Activated CD8-positive, alpha-beta memory T cell treated with anti-CD3 and anti-CD28 coated beads for 24 hours (primary cell): ENCODE results near the gene ITGAL.

Experiments
- DNase-seq: peaks from one replicate; pipeline ENCODE4 v3.0.0-alpha.2; 2020

ITGAL gene

GRCh38 chr16:30548416-30549253 lies 76.1 kb downstream of the ITGAL start:
- DNase-seq, result no peak

DNA sequence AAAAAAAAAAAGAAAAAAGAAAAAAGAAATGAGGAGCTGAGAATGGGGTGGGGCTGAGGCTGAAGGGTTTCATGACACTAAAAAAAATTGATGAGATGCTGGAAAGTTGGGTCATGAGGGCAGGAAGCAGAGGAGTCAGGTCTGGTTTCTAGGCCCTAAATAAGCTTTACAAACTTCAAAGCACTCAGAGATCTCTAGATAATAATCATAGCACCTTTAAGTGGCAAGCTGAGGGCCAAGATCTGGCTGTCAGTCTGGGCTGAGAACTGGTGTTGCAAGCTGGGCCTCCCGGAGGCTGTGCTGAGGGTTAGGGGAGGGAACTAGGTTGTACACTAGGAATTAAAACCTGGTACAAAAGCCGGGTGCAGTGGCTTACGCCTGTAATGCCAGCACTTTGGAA lies 79.2 kb downstream of the ITGAL start:
- DNase-seq, result peak; percentile 80

GRCh38 chr16:30552956-30553355 lies 80.4 kb downstream of the ITGAL start:
- DNase-seq, result no peak

- no peak for DNase-seq
Observed at GRCh38 chr16:30553393-30553899, 80.9 kb downstream of the ITGAL start.

DNA sequence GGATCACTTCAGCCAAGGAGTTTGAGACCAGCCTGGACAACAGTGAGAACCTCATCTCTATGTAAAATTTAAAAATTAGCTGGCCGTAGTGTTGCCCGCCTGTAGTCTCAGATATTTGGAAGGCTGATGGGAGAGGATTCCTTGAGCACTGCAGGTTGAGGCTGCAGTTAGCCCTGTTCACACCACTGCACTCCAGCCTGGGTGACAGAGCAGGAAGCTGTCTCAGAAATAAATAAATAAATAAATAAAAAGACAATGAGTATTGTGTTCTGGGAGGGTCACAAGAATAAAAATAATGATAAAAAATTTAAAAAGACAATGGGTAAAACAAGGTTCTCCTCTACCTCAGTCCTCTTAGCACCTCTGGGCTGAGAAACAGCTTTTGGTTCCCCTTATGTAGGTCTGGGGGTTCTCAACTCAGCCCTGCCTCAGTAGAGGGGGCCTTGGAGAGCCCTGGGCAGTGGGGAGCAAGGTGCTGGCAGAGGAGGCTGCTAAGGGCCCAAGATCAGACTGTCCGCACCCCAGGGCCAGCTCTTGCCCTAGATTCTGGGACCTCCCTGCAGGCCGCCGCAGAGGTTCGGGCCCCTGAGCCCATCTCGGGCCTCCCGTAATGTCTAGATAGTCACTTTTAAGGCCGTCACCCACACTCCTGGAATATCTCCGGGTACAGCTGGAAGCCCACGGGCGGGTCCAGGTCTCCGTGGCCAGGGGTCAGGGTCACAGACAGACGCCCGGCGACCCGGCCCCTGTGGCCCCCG lies 82.2 kb downstream of the ITGAL start:
- no peak for DNase-seq

DNA sequence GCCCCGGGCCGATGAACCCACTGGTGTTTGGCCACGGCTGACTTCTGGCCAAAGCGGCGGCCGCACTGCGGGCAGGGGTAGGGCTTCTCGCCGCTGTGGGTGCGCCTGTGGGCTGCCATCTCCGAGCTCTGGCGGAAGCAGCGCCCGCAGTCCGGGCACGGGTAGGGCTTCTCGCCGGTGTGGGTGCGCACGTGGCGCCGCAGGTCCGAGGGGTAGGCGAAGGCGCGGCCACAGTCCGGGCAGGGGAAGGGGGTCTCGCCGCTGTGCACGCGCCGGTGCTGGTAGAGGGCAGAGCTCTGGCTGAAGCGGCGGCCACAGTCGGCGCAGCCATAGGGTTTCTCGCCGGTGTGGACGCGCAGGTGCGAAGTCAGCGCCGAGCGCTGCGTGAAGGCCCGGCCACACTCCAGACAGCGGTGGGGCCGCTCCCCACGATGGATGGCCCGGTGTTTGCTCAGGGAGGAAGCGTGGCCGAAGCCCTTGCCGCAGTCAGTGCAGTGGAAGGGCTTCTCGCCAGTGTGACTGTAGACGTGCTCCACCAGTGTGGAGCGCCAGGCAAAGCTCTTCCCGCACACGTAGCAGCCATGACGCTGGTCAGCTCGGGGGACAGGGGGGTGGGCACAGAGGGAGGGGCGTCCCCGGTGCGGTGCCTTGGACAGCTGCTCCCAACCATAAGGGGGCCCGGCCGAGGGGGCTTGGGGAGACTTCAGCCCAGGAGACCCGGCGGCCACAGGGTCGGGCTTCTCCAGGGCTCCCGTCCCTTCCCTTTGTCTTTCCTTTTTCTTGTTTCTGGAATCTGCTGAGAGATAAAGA lies 83.0 kb downstream of the ITGAL start:
- no peak for DNase-seq

DNA sequence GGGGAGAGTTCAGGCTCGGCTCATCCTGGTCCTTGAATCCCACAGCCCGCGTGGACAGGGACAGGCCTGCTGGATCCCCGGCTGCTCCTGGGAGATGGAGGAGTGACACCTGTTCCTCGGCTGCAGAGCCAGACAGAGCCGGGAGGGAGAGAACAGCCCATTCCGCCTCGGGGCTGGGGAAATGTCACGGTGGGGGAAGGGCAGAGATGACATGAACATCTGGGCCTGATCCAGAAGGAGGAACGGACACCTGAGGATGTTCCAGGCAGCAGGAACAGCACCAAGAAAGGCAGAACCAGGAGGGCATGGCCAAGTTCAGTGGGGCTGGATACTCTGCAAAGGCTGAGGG lies 83.6 kb downstream of the ITGAL start:
- no peak for DNase-seq

GRCh38 chr16:30557707-30557956 lies 85.1 kb downstream of the ITGAL start:
- no peak for DNase-seq

GRCh38 chr16:30557957-30558788 lies 85.6 kb downstream of the ITGAL start, which contains the start of gene ZNF764:
Gene ZNF764, minus strand, starts transcription at chr16:30558374. Its CDS starts 192 bp downstream, at chr16:30558182.
- DNase-seq, result peak; percentile 97

DNA sequence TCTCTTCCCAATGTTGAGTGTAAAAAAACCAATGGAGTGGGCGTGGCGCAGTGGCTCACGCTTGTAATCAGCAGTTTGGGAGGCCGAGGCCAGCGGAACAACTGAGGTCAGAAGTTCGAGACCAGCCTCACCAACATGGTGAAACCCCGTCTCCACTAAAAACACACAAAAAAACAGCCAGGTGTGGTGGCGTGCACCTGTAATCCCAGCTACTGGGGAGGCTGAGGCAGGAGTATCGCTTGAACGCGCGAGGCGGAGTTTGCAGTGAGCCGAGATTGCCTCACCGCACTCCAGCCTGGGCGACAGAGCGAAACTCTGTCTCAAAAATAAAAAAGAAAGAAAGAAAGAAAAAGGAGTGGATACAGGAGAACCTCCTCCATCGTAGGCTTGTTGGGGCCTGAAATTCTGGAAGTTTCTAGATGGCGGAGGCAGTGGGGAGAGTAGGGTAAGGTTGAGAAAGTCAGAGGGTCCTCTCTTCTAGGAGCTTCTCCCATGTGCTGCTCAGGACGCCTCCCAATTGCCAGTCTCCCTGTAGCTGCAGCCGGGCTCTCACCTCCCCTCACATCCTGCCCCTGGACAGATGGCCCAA lies 86.3 kb downstream of the ITGAL start:
- DNase-seq, result no peak

DNA sequence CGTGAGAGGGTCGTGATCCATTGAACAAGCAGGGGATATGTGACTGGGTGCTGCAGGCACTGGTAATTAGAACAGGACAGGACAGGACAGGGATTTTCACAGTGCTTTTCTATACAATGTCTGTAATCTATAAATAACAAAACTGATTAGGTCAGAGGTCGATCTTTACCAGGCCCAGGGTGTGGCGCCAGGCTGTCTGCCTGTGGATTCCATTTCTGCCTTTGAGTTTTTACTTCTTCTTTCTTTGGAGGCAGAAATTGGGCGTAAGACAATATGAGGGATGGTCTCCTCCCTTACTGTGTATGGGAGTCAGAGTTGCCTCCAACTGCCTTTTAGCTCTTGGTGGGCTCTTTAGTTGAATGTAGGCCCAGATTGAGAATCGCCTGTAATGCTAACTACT lies 87.1 kb downstream of the ITGAL start:
- DNase-seq, result no peak

DNA sequence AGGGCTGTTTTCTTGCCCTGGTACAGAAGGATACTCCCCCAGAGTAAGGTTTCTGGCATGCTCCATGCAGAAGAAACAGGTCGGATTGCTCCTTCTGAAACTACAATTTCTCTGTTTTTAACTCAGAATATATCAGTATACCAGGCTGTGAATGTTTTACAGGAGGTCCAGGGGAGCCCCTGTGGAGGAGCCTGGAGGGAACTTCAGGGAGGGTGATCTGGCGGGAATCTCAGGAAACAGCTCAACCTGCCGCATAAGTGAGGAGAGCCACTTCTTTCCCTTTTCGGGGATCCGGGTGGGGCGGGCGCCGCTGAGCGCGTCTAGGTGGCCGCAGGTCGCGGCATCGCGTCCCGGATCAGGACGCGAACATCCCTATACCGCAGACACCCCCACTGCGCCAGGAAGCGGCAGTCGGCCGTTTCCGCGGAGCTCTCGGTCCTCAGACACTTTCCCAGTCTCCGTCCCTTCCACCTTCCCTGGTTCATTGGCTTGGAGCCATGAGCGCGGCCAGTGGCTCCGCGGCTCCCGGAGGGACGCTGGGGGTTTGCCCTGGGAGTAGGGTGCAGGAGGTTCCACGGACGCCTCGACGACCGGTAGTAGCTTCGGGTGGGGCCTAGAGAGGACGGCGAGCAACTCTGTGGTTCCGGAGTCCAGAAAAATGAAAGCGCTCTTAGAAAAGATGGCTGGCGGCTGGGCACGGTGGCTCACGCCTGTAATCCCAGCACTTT lies 88.7 kb downstream of the ITGAL start:
- DNase-seq, result peak; percentile 71

- DNase-seq, result no peak
Observed at GRCh38 chr16:30562021-30562420, 89.5 kb downstream of the ITGAL start.

GRCh38 chr16:30565526-30565925 lies 93.0 kb downstream of the ITGAL start:
- no peak for DNase-seq

- no peak for DNase-seq
Observed at GRCh38 chr16:30565984-30566383, 93.4 kb downstream of the ITGAL start.

DNA sequence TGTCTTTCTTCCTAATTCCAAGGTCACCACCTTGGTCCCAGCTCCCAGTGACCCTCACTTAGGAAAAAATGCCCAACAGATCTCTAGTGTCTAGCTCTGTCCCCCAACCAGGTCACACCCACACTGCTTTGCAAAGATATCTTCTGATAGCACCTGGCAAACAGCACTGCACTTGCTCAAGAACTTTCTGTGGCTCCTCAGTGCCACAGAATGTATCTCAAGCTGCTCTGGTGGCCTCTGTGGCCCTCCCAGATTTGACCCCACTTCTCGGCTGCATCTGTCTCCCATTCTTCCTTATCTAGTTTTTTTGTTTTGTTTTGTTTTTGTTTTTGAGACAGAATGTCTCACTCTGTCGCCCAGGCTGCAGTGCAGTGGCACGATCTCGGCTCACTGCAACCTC lies 94.0 kb downstream of the ITGAL start:
- DNase-seq, result no peak

DNA sequence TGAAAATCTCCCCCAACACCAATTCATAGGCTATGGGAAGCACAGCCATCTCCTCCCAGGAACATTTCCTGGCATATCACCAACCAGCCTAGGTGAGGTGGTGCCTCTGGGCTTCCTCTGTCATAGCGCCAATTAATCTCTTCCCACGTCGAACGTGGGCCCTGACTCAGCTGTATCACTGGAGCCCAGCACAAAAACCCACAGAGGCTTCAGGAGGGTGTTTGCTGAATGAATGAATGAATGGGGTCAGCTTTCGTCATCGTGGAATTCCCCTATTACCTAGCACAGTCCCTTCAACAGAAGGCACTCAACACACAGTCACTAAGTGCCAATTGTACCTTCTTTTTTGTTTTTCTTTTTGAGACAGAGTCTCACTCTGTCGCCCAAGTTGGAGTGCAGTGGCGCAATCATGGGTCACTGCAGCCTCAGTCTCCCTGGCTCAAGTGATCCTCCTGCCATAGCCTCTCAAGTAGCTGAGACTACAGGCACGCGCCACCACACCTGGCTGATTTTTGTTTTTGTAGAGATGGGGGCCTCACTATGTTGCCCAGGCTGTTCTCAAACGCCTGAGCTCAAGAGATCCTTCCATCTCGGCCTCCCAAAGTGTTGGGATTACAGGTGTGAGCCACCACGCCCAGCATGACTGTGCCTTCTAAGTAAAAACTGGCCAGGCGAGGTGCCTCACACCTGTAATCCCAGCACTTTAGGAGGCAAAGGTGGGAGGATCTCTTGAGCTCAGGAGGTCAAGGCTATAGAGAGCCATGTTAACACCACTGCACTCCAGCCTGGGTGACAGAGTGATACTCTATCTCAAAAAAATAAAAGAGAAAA lies 94.8 kb downstream of the ITGAL start:
- peak; percentile 70 for DNase-seq

- DNase-seq, result no peak
Observed at GRCh38 chr16:30567991-30568638, 95.6 kb downstream of the ITGAL start.

- no peak for DNase-seq
Observed at GRCh38 chr16:30569281-30569680, 96.7 kb downstream of the ITGAL start.
